Tibial nerve (tissue), 3 donors: ENCODE results near the gene TBK1.

Experiments used
- CTCF ChIP-seq, 5 experiments: fragments of 200-600 bp in 3 of 5; fragments of 450-650 bp in 2 of 5; sonication (generic) in 3 of 5; IDR thresholded peaks; one replicate each; pipeline ENCODE4 v1.5.1; 2016 to 2019; ENCODE audit warnings: antibody characterized with exemption in 5 of 5, mild to moderate bottlenecking in 3 of 5, moderate library complexity in 2 of 5
- POLR2A ChIP-seq, 2 donors: fragments of 450-650 bp; IDR thresholded peaks; one replicate each; pipeline ENCODE4 v1.6.1; 2017; ENCODE audit warnings: antibody characterized with exemption in 2 of 2, mild to moderate bottlenecking in 2 of 2, moderate library complexity in 2 of 2

- no peak for TF ChIP-seq POLR2A (IDR thresholded peaks at IDR 0.05)
- TF ChIP-seq CTCF (IDR thresholded peaks at IDR 0.05), result no peak
Measured at GRCh38 chr12:64469455-64470142, 17.7 kb downstream of the TBK1 start.
